Limb (tissue), 2 donors: ENCODE measurements around the gene PTPRR.

Experiments
- DNase-seq, 2 donors: peaks; one replicate each; pipeline ENCODE4 v3.0.0-alpha.2; 2016; ENCODE audit errors: extremely low spot score in 2 of 2

Gene PTPRR

GRCh38 chr12:70919176-70919575 lies 1.4 kb downstream of the PTPRR start:
- no peak for DNase-seq

DNA sequence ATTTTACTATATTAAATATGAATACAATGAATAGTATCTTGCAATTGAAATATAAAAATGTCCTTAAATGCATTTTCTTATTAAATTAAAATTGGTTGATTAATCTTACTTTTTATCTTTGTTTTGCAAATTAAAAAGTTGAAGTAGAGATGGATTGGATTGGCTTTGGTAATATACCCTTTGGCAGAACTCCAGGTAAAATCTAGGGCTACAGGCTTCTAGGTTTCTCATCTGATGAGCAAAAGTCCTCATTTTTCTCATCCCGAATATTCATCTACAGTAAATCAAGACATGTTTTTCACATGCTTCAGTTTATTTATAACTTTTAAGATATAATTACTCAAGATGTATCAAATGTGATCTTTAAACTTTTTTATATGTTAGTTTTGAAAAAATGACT lies 2.2 kb downstream of the PTPRR start:
- DNase-seq: no peak

- DNase-seq: no peak
Observed at GRCh38 chr12:70910666-70911065, 9.9 kb downstream of the PTPRR start.

DNA sequence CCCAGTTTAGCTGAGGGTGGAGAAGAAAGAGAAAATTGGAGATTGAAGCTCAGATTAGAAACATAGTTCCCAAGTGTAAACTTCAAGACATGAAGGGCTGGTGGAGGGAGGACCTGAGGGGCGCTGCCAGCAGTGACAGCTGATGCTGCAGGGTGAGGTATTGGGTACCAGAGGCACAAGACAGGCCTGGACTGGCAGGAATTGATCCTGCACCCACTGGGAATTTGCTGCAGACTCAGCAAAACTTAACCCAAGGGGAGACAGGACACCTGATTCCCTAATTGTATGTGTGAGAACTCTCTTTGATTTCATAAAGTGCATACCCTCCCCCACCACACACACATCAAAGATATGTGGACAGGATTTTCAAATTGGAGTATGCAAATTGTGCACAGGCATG lies 11.6 kb downstream of the PTPRR start:
- no peak for DNase-seq

GRCh38 chr12:70907412-70907811 lies 13.1 kb downstream of the PTPRR start:
- DNase-seq: no peak

DNA sequence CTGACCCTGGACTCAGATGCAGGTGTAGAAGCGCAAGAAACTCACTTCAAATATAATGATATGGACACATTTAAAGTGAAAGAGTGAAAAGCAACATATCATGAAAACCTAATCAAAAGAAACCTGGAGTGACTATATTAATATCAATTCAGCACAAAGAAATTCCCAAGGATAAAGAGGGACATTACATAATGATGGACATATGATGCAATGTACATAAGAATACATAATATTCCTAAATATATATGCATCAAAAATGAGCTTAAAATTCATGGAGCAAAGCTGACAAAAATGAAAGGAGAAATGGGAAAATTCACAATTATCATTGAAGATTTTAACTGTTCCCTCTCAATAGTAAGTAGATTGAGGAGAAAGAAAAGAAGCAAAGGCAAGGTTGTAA lies 24.6 kb downstream of the PTPRR start:
- no peak for DNase-seq

- no peak for DNase-seq
Observed at GRCh38 chr12:70892593-70892992, 27.9 kb downstream of the PTPRR start.

DNA sequence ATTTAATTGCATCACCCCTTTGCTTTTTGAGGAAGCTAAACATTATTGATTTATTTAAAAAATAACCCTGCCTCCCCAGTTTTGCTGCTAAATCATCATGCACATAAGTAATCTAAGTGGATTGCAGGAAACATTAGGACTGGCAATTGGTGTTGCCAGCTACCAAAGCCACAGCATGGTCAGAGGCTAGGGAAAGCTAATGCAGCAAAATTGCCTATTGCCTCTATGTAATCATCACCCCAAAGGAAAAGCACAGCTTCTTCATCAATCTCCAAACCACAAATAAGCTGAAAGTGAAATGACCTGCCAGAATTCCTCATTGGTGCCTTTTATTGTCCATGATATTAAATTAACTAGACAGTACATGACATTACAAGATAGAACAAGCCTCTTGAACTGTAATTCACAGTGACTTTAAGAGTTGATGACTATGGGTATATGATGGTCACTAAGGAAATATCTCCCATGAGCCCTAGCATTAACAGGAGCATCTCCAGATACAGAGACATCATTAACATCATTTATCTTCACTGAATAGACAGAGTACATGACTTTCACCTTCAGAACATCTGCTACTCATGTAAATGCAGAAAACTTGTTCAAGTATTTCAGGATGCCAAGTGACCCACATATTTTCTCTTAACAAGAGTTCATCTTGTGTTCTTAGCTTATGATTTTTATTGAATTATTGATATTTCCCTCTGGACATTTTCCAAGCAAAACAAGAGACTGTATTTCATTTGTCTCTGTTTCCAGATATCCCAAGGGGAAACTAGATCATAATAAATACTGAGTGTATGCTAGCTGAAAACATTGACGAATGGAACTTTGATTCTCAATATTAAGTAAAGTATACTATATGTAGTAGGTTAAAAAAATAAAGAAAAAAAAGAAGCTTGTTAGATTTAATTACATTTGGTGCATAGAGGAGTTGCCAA lies 29.4 kb downstream of the PTPRR start:
- DNase-seq: no peak

DNA sequence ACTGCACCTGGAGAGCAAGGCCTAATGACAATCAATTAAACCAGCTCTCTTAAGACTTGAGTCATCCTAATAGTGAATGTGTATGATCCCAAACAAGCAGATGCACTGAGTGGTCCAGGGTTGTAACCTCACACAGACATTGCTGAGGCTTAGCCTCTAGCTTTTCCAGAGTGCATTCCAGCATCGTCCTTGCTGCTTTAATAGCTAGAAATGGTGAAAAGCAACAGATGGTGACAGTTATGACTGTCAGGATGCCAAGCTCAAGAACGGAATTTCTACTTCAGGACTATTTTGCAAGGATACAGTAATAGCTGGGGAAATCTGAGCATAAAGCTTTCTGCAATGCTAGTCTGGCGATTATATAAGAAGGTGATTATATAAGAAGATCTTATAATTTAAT lies 34.6 kb downstream of the PTPRR start:
- peak in 1 of 2 donors; percentile 51 for DNase-seq

- no peak for DNase-seq
Observed at GRCh38 chr12:70883855-70884254, 36.7 kb downstream of the PTPRR start.

DNA sequence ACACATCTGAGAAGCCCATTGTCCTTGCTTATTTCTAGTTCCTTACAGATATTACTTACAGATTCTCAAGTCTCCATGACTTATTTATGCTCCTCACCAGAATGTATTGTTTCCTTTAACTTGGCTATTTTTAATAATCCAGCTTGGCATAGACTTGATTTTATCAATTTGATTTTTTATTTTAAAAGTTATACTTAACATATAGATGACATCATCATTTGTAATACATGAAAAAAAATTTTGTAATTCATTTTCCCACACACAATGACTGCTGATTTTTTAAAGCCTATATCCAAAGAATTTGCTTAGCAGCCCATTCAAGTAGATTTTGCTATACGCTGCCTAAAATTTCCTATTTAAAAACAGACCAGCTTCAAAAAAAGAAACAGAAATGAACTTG lies 39.8 kb downstream of the PTPRR start:
- DNase-seq: no peak

DNA sequence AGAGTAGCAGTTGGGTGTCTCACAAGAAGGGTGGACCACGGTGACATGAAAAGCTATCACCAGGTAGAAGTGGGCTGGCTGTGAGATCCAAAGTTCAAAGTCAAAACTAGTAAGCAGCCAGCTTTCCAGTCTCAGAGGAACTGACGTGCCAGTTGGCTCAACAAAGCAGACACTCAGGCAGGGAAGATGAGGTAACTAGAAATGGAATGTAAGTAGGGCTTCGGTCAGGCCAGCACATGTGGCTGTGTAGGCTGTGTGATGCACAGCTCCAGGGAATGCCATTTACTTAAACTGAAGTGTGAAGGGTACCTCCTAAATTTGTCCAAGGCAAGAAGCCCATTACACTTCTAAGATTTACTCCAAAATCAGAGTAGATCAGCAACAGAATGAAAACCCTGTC lies 43.6 kb downstream of the PTPRR start:
- DNase-seq: no peak

GRCh38 chr12:70875628-70876027 lies 44.9 kb downstream of the PTPRR start:
- DNase-seq: no peak

DNA sequence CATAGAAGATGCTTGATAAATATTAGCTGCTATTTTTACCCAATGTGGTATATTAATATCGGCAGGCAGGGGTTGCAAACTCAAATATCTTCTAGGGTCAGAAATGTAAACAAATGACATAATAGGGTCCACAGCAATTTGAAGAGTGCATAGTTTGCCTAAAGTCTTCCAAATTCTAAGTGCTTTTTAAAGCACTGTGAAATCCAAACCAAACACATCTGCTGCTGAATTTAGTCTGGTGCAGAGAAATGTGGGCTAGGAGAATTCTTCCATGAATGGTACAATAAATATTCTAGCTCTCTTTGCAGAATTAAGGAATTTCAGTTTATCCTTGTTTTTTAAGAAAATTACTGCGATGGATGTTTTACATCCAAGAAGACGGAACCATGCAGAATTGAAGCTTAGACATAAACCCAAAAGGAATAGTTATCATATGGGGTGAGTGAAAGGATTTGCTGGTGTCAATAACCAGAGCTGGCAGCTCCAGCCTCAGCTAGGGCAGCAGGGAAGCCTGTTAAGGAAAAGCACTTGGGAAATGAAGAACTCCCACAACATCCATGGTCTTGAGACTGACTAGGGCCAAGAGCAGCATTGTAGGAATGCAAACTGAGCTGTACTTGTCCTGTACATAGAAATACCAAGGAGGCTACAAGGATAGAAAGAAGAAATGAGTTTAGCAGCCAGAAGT lies 65.5 kb downstream of the PTPRR start:
- peak in 1 of 2 donors; percentile 15 for DNase-seq

- no peak for DNase-seq
Observed at GRCh38 chr12:70854138-70854537, 66.4 kb downstream of the PTPRR start.

DNA sequence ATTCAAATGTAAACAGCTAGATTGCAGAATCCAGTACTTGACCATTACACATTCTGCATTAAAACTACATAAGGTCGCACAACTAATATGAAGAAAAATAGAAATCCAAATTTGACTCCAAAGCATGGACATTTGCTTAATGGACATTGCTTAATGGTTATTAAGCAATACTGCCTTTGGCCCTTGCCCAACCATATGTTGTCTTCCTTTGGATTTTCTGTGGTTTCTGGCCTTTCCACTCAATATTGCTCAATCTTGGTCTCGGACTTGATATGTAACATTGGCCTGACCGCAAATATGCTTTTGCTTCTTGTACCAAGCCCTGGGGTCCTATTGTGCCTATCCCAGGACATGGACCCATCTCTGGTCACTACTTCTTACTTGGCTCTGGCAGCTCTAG lies 67.2 kb downstream of the PTPRR start:
- DNase-seq: no peak

DNA sequence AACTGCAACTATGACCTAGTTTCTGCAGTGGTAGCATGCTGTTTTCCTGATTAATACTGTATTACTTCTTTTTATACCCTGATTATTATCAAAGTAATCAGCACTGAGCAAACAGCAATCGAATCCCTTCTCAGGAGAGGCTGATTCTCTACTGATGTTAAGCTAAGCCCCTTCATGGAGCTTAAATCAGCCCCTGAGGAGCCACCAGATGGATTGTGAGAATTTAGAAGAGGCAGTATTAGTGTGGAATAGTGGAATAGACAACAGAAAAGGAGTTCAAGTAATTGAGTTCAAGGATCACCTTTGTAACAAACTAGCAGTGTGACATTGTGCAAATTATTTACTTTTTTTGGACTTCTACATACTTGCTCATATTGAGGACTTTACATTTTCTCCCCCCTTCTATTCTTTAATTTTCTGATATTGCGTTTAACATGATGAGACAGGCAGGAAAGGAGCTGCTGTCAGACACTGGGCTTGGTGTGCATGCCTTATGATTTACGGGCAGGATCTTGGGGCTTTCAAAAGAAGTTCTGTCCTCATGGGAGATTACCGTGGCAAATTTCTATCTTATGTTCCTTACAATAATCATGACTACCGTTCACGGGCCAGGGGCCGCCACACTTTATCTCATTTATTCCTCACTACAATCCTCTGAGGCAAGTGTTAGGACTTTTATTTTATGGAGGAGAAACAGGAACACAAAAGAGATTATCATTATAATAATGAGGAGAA lies 68.0 kb downstream of the PTPRR start:
- DNase-seq: no peak

GRCh38 chr12:70849265-70849960 lies 71.1 kb downstream of the PTPRR start:
- no peak for DNase-seq

DNA sequence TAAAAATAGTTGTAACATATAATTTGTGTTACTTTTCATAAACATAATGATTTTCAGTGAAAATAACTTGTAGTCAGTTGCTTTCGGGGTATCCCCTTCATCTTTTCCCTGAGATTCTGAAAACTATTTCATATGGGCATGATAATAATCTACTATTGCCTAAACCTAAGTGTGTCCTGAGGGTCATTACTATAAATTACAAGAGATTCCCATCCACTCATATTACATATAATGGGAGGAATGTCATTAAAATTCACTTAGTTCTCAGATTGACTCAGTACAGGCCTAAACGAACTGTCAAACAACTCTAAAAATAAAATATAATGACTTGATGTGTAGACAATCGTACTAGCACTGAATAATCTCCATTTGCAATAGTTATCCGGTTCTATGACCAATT lies 72.7 kb downstream of the PTPRR start:
- no peak for DNase-seq

DNA sequence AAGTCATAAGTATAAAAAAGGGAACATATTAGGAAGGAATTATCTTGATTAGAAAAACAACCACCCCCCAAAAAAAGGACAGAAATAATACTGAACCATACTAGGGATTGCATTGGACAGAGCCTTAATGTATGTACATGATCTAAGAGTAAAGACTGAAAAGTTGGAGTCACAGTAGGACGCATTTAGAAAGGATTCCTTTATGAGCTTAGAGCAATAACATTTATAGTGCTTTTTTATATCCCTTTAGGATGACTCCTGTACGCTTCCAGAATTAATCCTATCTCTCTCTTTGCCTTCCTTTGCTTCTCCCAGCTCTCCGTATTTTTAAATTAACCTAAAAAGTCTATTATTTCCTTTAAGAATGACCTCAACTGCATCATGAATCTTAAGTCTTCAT lies 75.3 kb downstream of the PTPRR start:
- DNase-seq: no peak

- no peak for DNase-seq
Observed at GRCh38 chr12:70843363-70843762, 77.2 kb downstream of the PTPRR start.

DNA sequence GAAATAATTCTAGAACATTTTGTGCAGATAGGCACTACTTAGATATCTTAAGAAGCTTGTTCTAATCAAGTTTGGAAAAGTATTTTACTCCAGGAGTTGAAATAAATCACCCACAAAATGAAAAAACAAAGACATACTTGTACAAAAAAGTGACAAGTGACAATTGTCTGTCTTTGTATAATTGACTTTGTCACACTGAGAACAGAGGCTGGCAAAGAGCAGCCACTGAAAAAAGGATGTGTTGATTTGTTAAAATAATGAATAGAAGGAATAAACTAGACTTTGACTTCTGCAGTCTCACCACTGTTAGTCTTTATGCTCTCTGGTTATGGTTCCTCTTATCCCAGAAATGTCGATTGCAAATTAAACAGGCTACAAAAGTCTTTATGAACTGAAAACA lies 77.6 kb downstream of the PTPRR start:
- no peak for DNase-seq
